H1 (cell line): ENCODE measurements around the gene TGFBR2. TPM values are rescaled to one million over a fixed set of nuclear protein-coding genes. Genes with fewer than 3 reads are reported as not detected.

Experiments
- CTCF ChIA-PET: fragments of 300-600 bp; sonication (Branson Sonifier 250); formaldehyde crosslinking; loops from one replicate; lab custom pipeline; 2021; ENCODE audit not compliant: partially characterized antibody; lab: Charles Lee
- POLR2A ChIA-PET: fragments of 300-600 bp; sonication (Branson Sonifier 250); formaldehyde crosslinking; loops from one replicate; lab custom pipeline; 2021; ENCODE audit warnings: inconsistent platforms; ENCODE audit not compliant: partially characterized antibody; lab: Charles Lee
- DNase-seq, 2 experiments: peaks; one replicate each; pipeline versions ENCODE4 v3.0.0 to v3.0.0-alpha.2; 2010 to 2022; ENCODE audit warnings: low spot score in 2 of 2, low read depth in 1 of 2, mixed read lengths in 1 of 2
- FAIRE-seq: peaks from 2 replicates; lab custom pipeline; 2011; peaks lifted over from hg19 to GRCh38; lab: Jason Lieb, UNC
- H2AFZ ChIP-seq: 2 replicates; pipeline ENCODE4 v1.8.1; 2012; ENCODE audit warnings: low read length, inconsistent platforms
- H2AK5ac ChIP-seq: 2 replicates; pipeline ENCODE4 v1.6.1; 2013; ENCODE audit warnings: low read depth, low read length
- H2BK120ac ChIP-seq: replicated peaks from 2 replicates; pipeline ENCODE3; 2013; ENCODE audit warnings: low read depth, low read length, inconsistent platforms
- H2BK12ac ChIP-seq: 2 replicates; pipeline ENCODE4 v1.6.1; 2013; ENCODE audit warnings: low read depth, low read length
- H2BK15ac ChIP-seq: 2 replicates; pipeline ENCODE4 v1.6.1; 2013; ENCODE audit warnings: low read length
- H2BK20ac ChIP-seq: 2 replicates; pipeline ENCODE4 v1.6.1; 2013; ENCODE audit warnings: low read length
- H2BK5ac ChIP-seq: 2 replicates; pipeline ENCODE4 v1.6.1; 2013; ENCODE audit warnings: low read depth, low read length
- H3K14ac ChIP-seq: 2 replicates; pipeline ENCODE4 v1.6.1; 2013; ENCODE audit warnings: inconsistent platforms; ENCODE audit not compliant: insufficient read length
- H3K18ac ChIP-seq: 2 replicates; pipeline ENCODE4 v1.6.1; 2013; ENCODE audit warnings: low read length; ENCODE audit errors: extremely low read depth
- H3K23ac ChIP-seq: 2 replicates; pipeline ENCODE4 v1.6.1; 2013; ENCODE audit warnings: inconsistent platforms; ENCODE audit not compliant: insufficient read length
- H3K23me2 ChIP-seq: 2 replicates; pipeline ENCODE4 v1.6.1; 2013; ENCODE audit warnings: low read depth, low read length
- H3K27ac ChIP-seq: 2 replicates; pipeline ENCODE4 v1.6.1; 2011; ENCODE audit warnings: low read depth, low read length, inconsistent platforms
- H3K27me3 ChIP-seq, 4 experiments: replicated peaks in 1 of 4; 1 replicate in 1 of 4; 2 replicates in 3 of 4; pipeline versions ENCODE4 v1.6.1 to v1.8.1; 2011 to 2013; ENCODE audit warnings: low read length in 3 of 4, mild to moderate bottlenecking in 3 of 4, inconsistent platforms in 2 of 4, mixed read lengths in 2 of 4, moderate library complexity in 1 of 4; ENCODE audit not compliant: control insufficient read depth in 3 of 4, insufficient read depth in 3 of 4; ENCODE audit errors: extremely low read depth in 1 of 4
- H3K36me3 ChIP-seq, 4 experiments: 2 replicates each; pipeline versions ENCODE4 v1.6.1 to v1.8.1; 2011 to 2013; ENCODE audit warnings: mild to moderate bottlenecking in 4 of 4, low read length in 3 of 4, moderate library complexity in 2 of 4, control low read depth in 1 of 4, inconsistent platforms in 1 of 4; ENCODE audit not compliant: insufficient read depth in 4 of 4, control insufficient read depth in 2 of 4
- H3K4ac ChIP-seq: replicated peaks from 2 replicates; pipeline ENCODE3; 2013; ENCODE audit warnings: low read length, low read depth, mixed read lengths, inconsistent platforms; ENCODE audit not compliant: insufficient read length
- H3K4me1 ChIP-seq, 4 experiments: replicated peaks in 1 of 4; 1 replicate in 1 of 4; 2 replicates in 3 of 4; pipeline versions ENCODE4 v1.6.1 to v1.8.1; 2011 to 2013; ENCODE audit warnings: low read length in 3 of 4, inconsistent platforms in 2 of 4, mixed read lengths in 1 of 4; ENCODE audit not compliant: insufficient read depth in 4 of 4, control insufficient read depth in 3 of 4
- H3K4me2 ChIP-seq, 2 experiments: 2 replicates each; pipeline versions ENCODE4 v1.6.1 to v1.8.1; 2011 to 2013; ENCODE audit warnings: low read depth in 2 of 2, low read length in 2 of 2, control low read depth in 1 of 2, inconsistent platforms in 1 of 2, mild to moderate bottlenecking in 1 of 2; ENCODE audit not compliant: insufficient read depth in 1 of 2
- H3K4me3 ChIP-seq, 4 experiments: fragments of 200-600, 300-600 bp in 1 of 4; sonication (generic), shearing (Covaris generic), sonication (Bioruptor Twin) in 1 of 4; 2 replicates each; pipeline versions ENCODE4 v1.5.1 to v1.8.1; 2011 to 2016; ENCODE audit warnings: low read length in 4 of 4, low read depth in 3 of 4, control low read depth in 2 of 4, inconsistent platforms in 2 of 4, mild to moderate bottlenecking in 2 of 4, mixed read lengths in 1 of 4, moderate library complexity in 1 of 4; ENCODE audit not compliant: insufficient read depth in 2 of 4; ENCODE audit errors: extremely low read depth in 1 of 4
- H3K56ac ChIP-seq: replicated peaks from 2 replicates; pipeline ENCODE3; 2013; ENCODE audit warnings: low read depth, mild to moderate bottlenecking, mixed read lengths, low read length, inconsistent platforms; ENCODE audit not compliant: insufficient read length
- H3K79me1 ChIP-seq: 2 replicates; pipeline ENCODE4 v1.6.1; 2013; ENCODE audit warnings: low read depth, low read length, control low read depth
- H3K79me2 ChIP-seq, 2 experiments: 2 replicates each; pipeline versions ENCODE4 v1.6.1 to v1.8.1; 2012 to 2013; ENCODE audit warnings: low read length in 2 of 2, mild to moderate bottlenecking in 2 of 2, inconsistent platforms in 1 of 2; ENCODE audit not compliant: insufficient read depth in 2 of 2, control insufficient read depth in 1 of 2
- H3K9ac ChIP-seq, 4 experiments: replicated peaks in 1 of 4; 1 replicate in 1 of 4; 2 replicates in 3 of 4; pipeline versions ENCODE4 v1.6.1 to v1.8.1; 2011 to 2013; ENCODE audit warnings: low read depth in 3 of 4, low read length in 3 of 4, control low read depth in 2 of 4, mild to moderate bottlenecking in 2 of 4, moderate library complexity in 2 of 4, inconsistent platforms in 1 of 4; ENCODE audit errors: extremely low read depth in 1 of 4
- H3K9me3 ChIP-seq, 2 experiments: 2 replicates each; pipeline versions ENCODE4 v1.6.1 to v1.8.1; 2012 to 2013; ENCODE audit warnings: mild to moderate bottlenecking in 2 of 2, moderate library complexity in 2 of 2, control low read depth in 1 of 2, inconsistent platforms in 1 of 2, low read depth in 1 of 2, low read length in 1 of 2, mixed read lengths in 1 of 2; ENCODE audit not compliant: insufficient read depth in 2 of 2
- H4K20me1 ChIP-seq, 2 experiments: replicated peaks in 1 of 2; 2 replicates each; pipeline versions ENCODE3 to v1.8.1; 2011 to 2013; ENCODE audit warnings: inconsistent platforms in 2 of 2, low read length in 2 of 2, mild to moderate bottlenecking in 1 of 2; ENCODE audit not compliant: insufficient read depth in 2 of 2, control insufficient read depth in 1 of 2
- H4K5ac ChIP-seq: 2 replicates; pipeline ENCODE4 v1.6.1; 2013; ENCODE audit warnings: low read length, low read depth, mixed read lengths, inconsistent platforms; ENCODE audit not compliant: insufficient read length
- H4K8ac ChIP-seq: 2 replicates; pipeline ENCODE4 v1.8.0; 2013; ENCODE audit warnings: mild to moderate bottlenecking, moderate library complexity, low read length, inconsistent platforms; ENCODE audit not compliant: insufficient read depth; ENCODE audit errors: extremely low read depth
- H4K91ac ChIP-seq: replicated peaks from 2 replicates; pipeline ENCODE3; 2013; ENCODE audit warnings: low read length, mixed read lengths, inconsistent platforms; ENCODE audit not compliant: insufficient read length
- WGBS, 2 experiments: shearing (Covaris generic) in 1 of 2; methylation state at CpG; one replicate each; pipeline versions ENCODE4 v1.1.6 to v1.1.7; 2013 to 2015; ENCODE audit warnings: low lambda C conversion rate in 2 of 2, mixed read lengths in 2 of 2, inconsistent platforms in 1 of 2, low coverage in 1 of 2, missing lambda C conversion rate in 1 of 2; ENCODE audit not compliant: insufficient replicate concordance in 2 of 2, insufficient coverage in 1 of 2, insufficient read length in 1 of 2; ENCODE audit errors: extremely low coverage in 1 of 2, missing lambda C conversion rate in 1 of 2; 5-methylcytosine and 5-hydroxymethylcytosine counted together
- polyA plus RNA-seq, 7 experiments: library from polyadenylated mRNA; depleted of rRNA in 3 of 7; stranded (reverse) in 5 of 7; unstranded in 2 of 7; fragments of >200 nt in 5 of 7; fragments of 200-250 nt in 2 of 7; gene quantifications; 1 replicate in 5 of 7; 2 replicates in 1 of 7; 4 replicates in 1 of 7; pipeline versions ENCODE4 v1.2.1 to v1.2.3, GENCODE V29; 2011 to 2013; ENCODE audit warnings: missing spikeins in 2 of 7, mixed read lengths in 2 of 7
- total RNA-seq: library from RNA; stranded (reverse); fragmentation: NEBNext Ultra II Directional; extraction: Animal tissue kit (Norgen Biotek cat#: 25700); gene quantifications from 2 replicates; pipeline ENCODE4 v1.2.1, GENCODE V29; 2021

The TGFBR2 gene
- total and polyA plus RNA-seq, 2 of the 8 experiments (the other 6 are each of a cell fraction or from before 2014, with no cell fraction given) = 4.2 to 7.4 TPM

GRCh38 chr3:30683769-30684168 lies 77.4 kb downstream of the TGFBR2 start:
- Histone ChIP-seq H3K9ac (no peak overlapping the region), H4K20me1 (no peaks in the 10 kb centered on the region), H4K8ac (no peak overlapping the region), H2BK15ac (no peak overlapping the region), H3K36me3 (peaks cover 0 to 9% (median 3%) of the 10 kb centered on the region in 4 experiments; a peak in 5 of 8 replicates), H2AFZ (no peak overlapping the region), H3K27me3 (no peaks in the 10 kb centered on the region), H3K79me1 (no peaks in the 10 kb centered on the region), H3K56ac (no peak overlapping the region), H3K9me3 (no peaks in the 10 kb centered on the region), H3K18ac (no peak overlapping the region), H3K4ac (no peak overlapping the region), H3K4me2 (no peak overlapping the region), H3K23me2 (no peaks in the 10 kb centered on the region), H3K79me2 (no peaks in the 10 kb centered on the region; a peak in 1 of 4 replicates), H3K23ac (no peak overlapping the region), H2BK120ac (no peak overlapping the region), H4K91ac (no peak overlapping the region), H3K4me1 (peaks cover 0 to 7% (median 5%) of the 10 kb centered on the region in 4 experiments; a peak in 4 of 7 replicates), H4K5ac (no peak overlapping the region), H3K14ac (no peak overlapping the region), H2BK20ac (no peak overlapping the region), H2AK5ac (no peak overlapping the region), H2BK5ac (no peak overlapping the region), H3K4me3 (no peak overlapping the region), H3K27ac (no peak overlapping the region), H2BK12ac (no peak overlapping the region)
- ChIA-PET POLR2A (no interaction called here), CTCF (interaction anchor here (0.7 to 1.7 kb wide), 3 partner anchors 12 to 641 kb away, joined by 3 to 5 read pairs (median 3); no protein-coding TSS in a partner anchor)
- FAIRE-seq (no peak), DNase-seq (no peak)
- WGBS, 2 experiments = 97% methylated on average over 3 of the region's 3 CpGs; no CpG with 5 or more reads in 1 of the 2 experiments
